ENCODE measurements around the gene PDE9A. TPM values are rescaled to one million over a fixed set of nuclear protein-coding genes. Genes with fewer than 3 reads are reported as not detected.

The PDE9A gene
- total RNA-seq, 1 experiment from 2014 or later: 31.9 TPM

GRCh38 chr21:42754270-42754933, 101.0 kb downstream of the PDE9A start:
- Histone ChIP-seq H3K4ac (ENCODE audit: low read depth, low read length) (no peak overlapping the region), H3K27me3 (ENCODE audit: insufficient read depth, low read length) (no peaks in the 10 kb centered on the region), H4K8ac (replicated peaks; ENCODE audit: insufficient read length, low read depth, low read length) (no peak overlapping the region), H3K27ac (ENCODE audit: insufficient read length, low read depth, low read length) (no peak overlapping the region), H3K4me2 (ENCODE audit: insufficient read depth, insufficient read length, low read length) (no peak overlapping the region), H4K91ac (ENCODE audit: insufficient read length, low read depth, low read length) (no peak overlapping the region), H3K9ac (ENCODE audit: extremely low read depth, insufficient read length, low read length) (no peak overlapping the region), H3T11ph (ENCODE audit: low read length) (no peak overlapping the region), H2BK20ac (ENCODE audit: low read depth, low read length, poor library complexity, severe bottlenecking) (no peak overlapping the region), H3K14ac (ENCODE audit: insufficient read depth, low read length) (no peak overlapping the region), H3K23ac (ENCODE audit: insufficient read length, low read depth, low read length) (no peak overlapping the region), H2AK5ac (ENCODE audit: insufficient read length, low read length) (no peak overlapping the region), H2AFZ (ENCODE audit: low read length) (no peak overlapping the region), H2BK120ac (ENCODE audit: low read depth, low read length, poor library complexity, severe bottlenecking) (no peak overlapping the region), H4K20me1 (ENCODE audit: control insufficient read depth, insufficient read depth, insufficient read length) (no peaks in the 10 kb centered on the region), H2BK12ac (ENCODE audit: insufficient read length, low read depth, low read length) (no peak overlapping the region), H2BK15ac (ENCODE audit: low read depth, low read length) (no peak overlapping the region), H3K56ac (ENCODE audit: insufficient read length, low read depth, low read length) (no peak overlapping the region), H3K79me2 (ENCODE audit: insufficient read depth, low read length) (no peaks in the 10 kb centered on the region), H2BK5ac (ENCODE audit: insufficient read length, low read length) (no peak overlapping the region), H4K5ac (ENCODE audit: insufficient read length, low read depth, low read length) (no peak overlapping the region), H3K4me1 (ENCODE audit: insufficient read depth, low read length) (no peaks in the 10 kb centered on the region), H3K18ac (ENCODE audit: insufficient read length, low read depth, low read length) (no peak overlapping the region), H3K79me1 (ENCODE audit: insufficient read depth, low read depth, low read length, poor library complexity, severe bottlenecking) (no peaks in the 10 kb centered on the region), H3K9me3 (ENCODE audit: control insufficient read depth, low read depth, low read length) (no peaks in the 10 kb centered on the region), H3K23me2 (ENCODE audit: insufficient read length, low read depth, low read length, poor library complexity, severe bottlenecking) (no peaks in the 10 kb centered on the region)
- no peak for DNase-seq
- no peak for TF ChIP-seq CTCF (conservative IDR thresholded peaks at IDR 0.05)
- Mint-ChIP-seq H3K4me1 (peaks cover 0 to 5% of the 10 kb centered on the region in 2 experiments; a peak in 1 of 4 replicates), H3K27me3 (ENCODE audit: low read depth) (no peaks in the 10 kb centered on the region), H3K9me3 (no peaks in the 10 kb centered on the region), H3K36me3 (ENCODE audit: insufficient read depth in 1 of 3, low read depth in 3 of 3) (peaks cover 7 to 34% (median 14%) of the 10 kb centered on the region in 3 experiments; a peak in 6 of 7 replicates), H3K27ac (no peak overlapping the region; a peak in 1 of 7 replicates), H3K4me3 (no peak overlapping the region)
- WGBS (ENCODE audit: extremely low coverage, insufficient read length, low lambda C conversion rate): no CpG with 5 or more reads among the region's 14 CpGs
